Raji (cell line): Measurements from ENCODE around the gene RXRB.
A peak's percentile ranks its signal among the peaks of the same experiment; 100 is the strongest.

Experiments used
- POLR2A ChIP-seq: IDR thresholded peaks from 2 replicates; pipeline ENCODE4 v1.6.1; 2011; ENCODE audit warnings: low read depth, low read length, control low read depth; ENCODE audit not compliant: insufficient read depth

Gene RXRB

GRCh38 chr6:33204415-33205190, 4.1 kb upstream of the RXRB start, which contains the start of gene HSD17B8:
TSS of gene HSD17B8 (plus strand) at chr6:33204655. CDS start at chr6:33204669, 14 bp downstream.
- TF ChIP-seq POLR2A: peak; percentile 82

- no peak for TF ChIP-seq POLR2A
Measured at GRCh38 chr6:33204165-33204414, 3.6 kb upstream of the RXRB start.

GRCh38 chr6:33203443-33204164, 3.1 kb upstream of the RXRB start:
- no peak for TF ChIP-seq POLR2A

GRCh38 chr6:33202799-33203198, 2.3 kb upstream of the RXRB start:
- TF ChIP-seq POLR2A: no peak

GRCh38 chr6:33201935-33202334, 1.5 kb upstream of the RXRB start:
- no peak for TF ChIP-seq POLR2A

- TF ChIP-seq POLR2A: no peak
Measured at GRCh38 chr6:33201147-33201545, 681 bp upstream of the RXRB start.

- TF ChIP-seq POLR2A: peak; percentile 76
Measured at GRCh38 chr6:33199687-33200218, 712 bp downstream of the RXRB start.

GRCh38 chr6:33198853-33199436, 1.5 kb downstream of the RXRB start:
- TF ChIP-seq POLR2A: no peak

GRCh38 chr6:33198159-33198852, 2.2 kb downstream of the RXRB start:
- TF ChIP-seq POLR2A: no peak

- TF ChIP-seq POLR2A: no peak
Measured at GRCh38 chr6:33197431-33198048, 2.9 kb downstream of the RXRB start.

- TF ChIP-seq POLR2A: no peak
Measured at GRCh38 chr6:33195304-33196165, 4.9 kb downstream of the RXRB start.

- no peak for TF ChIP-seq POLR2A
Measured at GRCh38 chr6:33194431-33194979, 6.0 kb downstream of the RXRB start.

- TF ChIP-seq POLR2A: no peak
Measured at GRCh38 chr6:33193619-33194018, 6.8 kb downstream of the RXRB start.
